ENCODE measurements around the gene NFIC. TPM values are rescaled to one million over a fixed set of nuclear protein-coding genes. Genes with fewer than 3 reads are reported as not detected.

Gene NFIC
- total RNA-seq, 1 donor from 2014 or later = 38.3 TPM

- FAIRE-seq (no peak), DNase-seq (ENCODE audit: low read depth) (no peak)
- Mint-ChIP-seq H3K36me3 (ENCODE audit: low read depth, unreplicated experiment) (peaks cover 11% of the 10 kb centered on the region), H3K4me3 (ENCODE audit: unreplicated experiment) (no peak overlapping the region), H3K4me1 (ENCODE audit: low read depth, unreplicated experiment) (no peaks in the 10 kb centered on the region), H3K9me3 (ENCODE audit: unreplicated experiment) (no peaks in the 10 kb centered on the region), H3K27ac (ENCODE audit: unreplicated experiment) (no peak overlapping the region), H3K27me3 (ENCODE audit: low read depth, unreplicated experiment) (peaks cover 4% of the 10 kb centered on the region)
- no peaks in the 10 kb centered on the region for H3K36me3 ChIP-seq (ENCODE audit: insufficient read depth, low read length)
- no peak overlapping the region for H3K27ac ChIP-seq (ENCODE audit: low read depth, low read length)
- H3K4me1 ChIP-seq (ENCODE audit: insufficient read depth, low read length) = no peaks in the 10 kb centered on the region
- no peaks in the 10 kb centered on the region for H3K9me3 ChIP-seq (ENCODE audit: insufficient read depth, low read depth, low read length)
- peaks cover 38% of the 10 kb centered on the region for H4K20me1 ChIP-seq (ENCODE audit: insufficient read depth, low read length)
- H2AFZ ChIP-seq (ENCODE audit: low read depth, low read length) = no peak overlapping the region
- no peak overlapping the region for H3K4me2 ChIP-seq (ENCODE audit: low read length)
- no peaks in the 10 kb centered on the region for H3K27me3 ChIP-seq (ENCODE audit: insufficient read depth, low read length)
- H3K9ac ChIP-seq (ENCODE audit: low read length) = no peak overlapping the region
- TF ChIP-seq EZH2 (IDR thresholded peaks at IDR 0.05; ENCODE audit: insufficient read depth, low read length) = no peak
- no peak for TF ChIP-seq CTCF (IDR thresholded peaks at IDR 0.05; ENCODE audit: insufficient read depth, low read depth, low read length)
- peaks cover 63% of the 10 kb centered on the region for H3K79me2 ChIP-seq (ENCODE audit: insufficient read depth, low read length)
- H3K4me3 ChIP-seq (ENCODE audit: insufficient read depth, low read depth, low read length) = no peak overlapping the region
These were observed 47.5 kb downstream of the NFIC start for GRCh38 chr19:3413796-3414327.

GRCh38 chr19:3415695-3416094 is 49.3 kb downstream of the NFIC start:
- Histone ChIP-seq H4K20me1 (ENCODE audit: insufficient read depth, low read length) (peaks cover 41% of the 10 kb centered on the region), H3K9ac (ENCODE audit: low read length) (no peak overlapping the region), H3K36me3 (ENCODE audit: insufficient read depth, low read length) (no peaks in the 10 kb centered on the region), H3K4me1 (ENCODE audit: insufficient read depth, low read length) (no peaks in the 10 kb centered on the region), H3K27me3 (ENCODE audit: insufficient read depth, low read length) (no peaks in the 10 kb centered on the region), H3K27ac (ENCODE audit: low read depth, low read length) (no peak overlapping the region), H2AFZ (ENCODE audit: low read depth, low read length) (no peak overlapping the region), H3K4me2 (ENCODE audit: low read length) (no peak overlapping the region), H3K79me2 (ENCODE audit: insufficient read depth, low read length) (peaks cover 56% of the 10 kb centered on the region), H3K9me3 (ENCODE audit: insufficient read depth, low read depth, low read length) (no peaks in the 10 kb centered on the region), H3K4me3 (ENCODE audit: insufficient read depth, low read depth, low read length) (no peak overlapping the region)
- no peak for FAIRE-seq
- no peak overlapping the region for H3K27ac Mint-ChIP-seq (ENCODE audit: unreplicated experiment)
- TF ChIP-seq CTCF (IDR thresholded peaks at IDR 0.05; ENCODE audit: insufficient read depth, low read depth, low read length) (no peak), EZH2 (IDR thresholded peaks at IDR 0.05; ENCODE audit: insufficient read depth, low read length) (no peak)
- H3K9me3 Mint-ChIP-seq (ENCODE audit: unreplicated experiment) = no peaks in the 10 kb centered on the region
- H3K36me3 Mint-ChIP-seq (ENCODE audit: low read depth, unreplicated experiment) = peaks cover 7% of the 10 kb centered on the region
- H3K4me1 Mint-ChIP-seq (ENCODE audit: low read depth, unreplicated experiment) = no peaks in the 10 kb centered on the region
- H3K27me3 Mint-ChIP-seq (ENCODE audit: low read depth, unreplicated experiment) = peaks cover 1% of the 10 kb centered on the region
- H3K4me3 Mint-ChIP-seq (ENCODE audit: unreplicated experiment) = no peak overlapping the region
- no peak for DNase-seq (ENCODE audit: low read depth)

- Mint-ChIP-seq H3K27me3 (ENCODE audit: low read depth, unreplicated experiment) (no peaks in the 10 kb centered on the region), H3K27ac (ENCODE audit: unreplicated experiment) (no peak overlapping the region), H3K9me3 (ENCODE audit: unreplicated experiment) (no peaks in the 10 kb centered on the region), H3K36me3 (ENCODE audit: low read depth, unreplicated experiment) (no peaks in the 10 kb centered on the region), H3K4me1 (ENCODE audit: low read depth, unreplicated experiment) (no peaks in the 10 kb centered on the region), H3K4me3 (ENCODE audit: unreplicated experiment) (no peak overlapping the region)
- Histone ChIP-seq H4K20me1 (ENCODE audit: insufficient read depth, low read length) (peaks cover 17% of the 10 kb centered on the region), H3K36me3 (ENCODE audit: insufficient read depth, low read length) (no peaks in the 10 kb centered on the region), H3K4me3 (ENCODE audit: insufficient read depth, low read depth, low read length) (no peak overlapping the region), H3K4me2 (ENCODE audit: low read length) (no peak overlapping the region), H3K9ac (ENCODE audit: low read length) (no peak overlapping the region), H2AFZ (ENCODE audit: low read depth, low read length) (no peak overlapping the region), H3K27me3 (ENCODE audit: insufficient read depth, low read length) (no peaks in the 10 kb centered on the region), H3K27ac (ENCODE audit: low read depth, low read length) (no peak overlapping the region), H3K79me2 (ENCODE audit: insufficient read depth, low read length) (peaks cover 56% of the 10 kb centered on the region), H3K4me1 (ENCODE audit: insufficient read depth, low read length) (peaks cover 2% of the 10 kb centered on the region), H3K9me3 (ENCODE audit: insufficient read depth, low read depth, low read length) (no peaks in the 10 kb centered on the region)
- no peak for DNase-seq (ENCODE audit: low read depth)
- TF ChIP-seq CTCF (IDR thresholded peaks at IDR 0.05; ENCODE audit: insufficient read depth, low read depth, low read length) = no peak
- TF ChIP-seq EZH2 (IDR thresholded peaks at IDR 0.05; ENCODE audit: insufficient read depth, low read length) = no peak
- no peak for FAIRE-seq
These were observed 53.9 kb downstream of the NFIC start for GRCh38 chr19:3420244-3420755.

Data from astrocyte (in vitro differentiated cells and primary cell).